ENCODE data around the gene RASSF5.

The RASSF5 gene

DNA sequence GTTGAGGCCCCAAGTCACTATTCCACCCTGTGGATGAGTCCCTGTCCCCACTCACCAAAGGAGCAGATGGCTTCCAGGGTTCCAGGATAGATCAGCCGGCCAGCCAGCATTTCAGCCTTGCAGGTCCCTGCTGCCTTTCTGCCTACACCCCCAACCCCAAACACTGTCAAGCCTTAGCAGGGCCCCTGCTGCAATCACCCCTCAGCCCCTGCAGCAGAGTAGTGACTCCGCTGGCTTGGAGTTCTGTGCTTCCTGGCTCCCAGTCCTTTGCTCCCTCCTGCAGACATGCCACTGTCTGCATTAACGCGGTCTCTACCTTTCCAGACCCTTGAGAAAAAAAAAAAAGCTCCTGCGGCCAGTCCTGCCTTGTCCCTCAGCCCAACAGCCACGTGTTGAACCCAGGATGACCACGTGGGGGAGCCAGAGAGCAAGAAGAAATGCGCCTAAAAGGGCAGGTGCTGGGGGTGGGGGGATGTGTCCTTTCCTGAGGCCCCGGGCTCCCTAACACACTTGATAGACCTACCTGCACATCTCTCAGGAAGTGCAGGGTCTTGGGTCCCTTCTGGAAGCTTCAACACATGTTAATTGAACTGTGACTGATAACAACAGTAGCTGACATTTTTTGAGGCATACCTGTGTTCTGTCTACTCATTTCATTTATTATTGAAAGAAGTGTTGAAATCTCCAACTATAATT, 37.4 kb downstream of the RASSF5 start:
- peak; percentile 71 to 90 (median 77) for DNase-seq (ENCODE audit: low read depth in 2 of 3, low spot score in 1 of 3)

DNA sequence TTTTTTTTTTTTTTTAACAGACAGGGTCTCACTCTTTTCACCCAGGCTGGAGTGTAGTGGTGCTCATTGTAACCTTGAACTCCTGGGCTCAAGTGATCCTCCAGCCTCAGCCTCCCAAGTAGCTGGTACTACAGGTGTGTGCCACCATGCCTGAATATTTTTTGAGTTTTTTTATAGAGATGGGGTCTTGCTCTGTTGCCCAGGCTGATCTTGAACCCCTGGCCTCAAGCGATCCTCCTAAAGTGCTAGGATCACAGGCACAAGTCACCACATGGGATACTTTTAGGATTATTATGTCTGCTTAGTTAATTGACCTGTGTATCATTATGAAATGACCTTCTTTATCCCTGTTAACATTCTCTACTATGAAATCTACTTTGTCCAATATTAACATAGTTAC, 38.0 kb downstream of the RASSF5 start:
- DNase-seq (ENCODE audit: low read depth in 2 of 3, low spot score in 1 of 3) = no peak

DNA sequence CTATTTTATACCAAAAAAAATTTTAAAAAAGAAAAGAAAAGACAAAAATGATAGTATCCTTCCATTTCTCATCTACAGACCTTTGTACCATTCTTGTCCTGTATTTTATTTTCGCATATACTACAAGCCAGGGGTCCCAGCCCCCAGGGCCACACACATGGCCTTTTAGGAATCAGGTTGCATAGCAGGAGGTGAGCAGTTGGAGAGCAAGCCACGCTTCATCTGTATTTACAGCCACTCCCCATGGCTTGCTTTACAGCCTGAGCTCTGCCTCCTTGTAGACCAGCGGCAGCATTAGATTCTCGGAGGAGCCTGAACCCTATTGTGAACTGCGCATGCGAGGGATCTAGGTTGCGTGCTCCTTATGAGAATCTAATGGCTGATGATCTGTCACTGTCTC, 39.8 kb downstream of the RASSF5 start:
- DNase-seq (ENCODE audit: low read depth in 2 of 3, low spot score in 1 of 3) = no peak

DNA sequence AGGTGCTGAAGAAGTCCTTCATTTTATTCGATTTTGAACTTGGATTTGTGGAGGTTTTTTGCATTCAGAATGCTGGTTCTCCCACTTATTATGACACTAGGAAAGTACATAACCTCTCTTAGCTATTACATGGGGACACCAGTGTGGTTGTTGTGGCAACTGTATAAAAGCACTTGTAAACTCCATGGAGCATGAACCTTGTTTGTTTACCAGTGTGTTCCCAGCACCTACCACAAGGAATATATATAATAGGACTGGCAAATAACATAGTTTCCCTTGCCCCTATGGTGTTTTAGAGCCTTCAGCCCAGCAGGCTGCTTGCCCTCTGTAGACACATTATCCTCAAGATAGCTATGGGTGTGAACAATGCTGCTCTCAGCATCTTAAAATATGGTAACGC, 43.1 kb downstream of the RASSF5 start:
- DNase-seq (ENCODE audit: low read depth in 2 of 3, low spot score in 1 of 3) = no peak

DNA sequence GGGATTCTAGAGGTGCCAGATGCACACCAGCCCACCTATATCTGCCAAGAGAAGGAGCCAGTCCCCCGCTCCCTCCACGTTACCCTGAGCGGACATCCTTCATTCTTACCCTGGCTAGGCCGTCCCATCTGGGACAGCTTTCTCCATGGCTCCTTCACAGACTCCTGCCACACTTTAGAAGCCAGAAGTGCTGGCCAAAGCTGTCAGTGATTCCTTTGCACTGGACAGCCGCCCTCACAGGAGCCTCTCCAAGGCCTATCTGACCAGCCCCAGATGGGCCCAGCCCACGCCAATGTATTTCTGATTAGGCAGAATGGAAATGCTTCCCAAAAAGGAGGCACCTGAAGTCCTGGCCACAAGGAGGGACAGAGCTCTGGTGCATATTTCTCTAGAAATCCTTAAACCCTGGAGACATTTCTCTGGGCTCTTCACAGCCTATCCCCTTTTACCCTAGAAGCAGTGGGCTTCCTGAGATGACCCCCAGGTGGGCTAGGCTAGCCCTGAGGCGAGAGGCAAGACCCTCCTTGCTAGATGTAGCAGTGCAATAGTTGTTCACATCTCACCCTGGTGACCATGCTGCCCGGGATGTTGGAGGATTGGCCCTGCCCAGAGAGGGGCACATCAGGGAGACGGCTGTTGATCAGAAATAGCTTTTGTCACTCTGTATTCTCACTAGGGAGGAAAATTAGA, 44.1 kb downstream of the RASSF5 start:
- DNase-seq (ENCODE audit: low read depth in 2 of 3, low spot score in 1 of 3) = no peak

DNA sequence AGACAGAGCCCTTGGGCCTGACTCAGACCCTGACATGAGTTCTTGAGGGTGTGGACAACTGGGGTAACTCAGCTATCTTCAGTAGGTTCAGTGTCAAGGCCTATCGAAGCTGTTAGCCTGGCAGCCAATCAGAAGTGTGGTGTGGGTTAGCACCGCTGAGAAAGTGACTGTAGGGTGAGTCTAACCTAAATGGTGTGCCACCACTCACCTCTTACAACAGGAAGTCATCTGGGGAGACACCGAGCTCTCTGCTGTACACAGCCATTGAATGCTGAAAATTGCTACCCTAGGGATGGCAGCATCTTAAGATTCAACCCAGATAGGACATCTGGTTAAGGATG, 44.6 kb downstream of the RASSF5 start:
- peak in 2 of 3 donors; percentile 66 to 75 for DNase-seq (ENCODE audit: low read depth in 2 of 3, low spot score in 1 of 3)

DNA sequence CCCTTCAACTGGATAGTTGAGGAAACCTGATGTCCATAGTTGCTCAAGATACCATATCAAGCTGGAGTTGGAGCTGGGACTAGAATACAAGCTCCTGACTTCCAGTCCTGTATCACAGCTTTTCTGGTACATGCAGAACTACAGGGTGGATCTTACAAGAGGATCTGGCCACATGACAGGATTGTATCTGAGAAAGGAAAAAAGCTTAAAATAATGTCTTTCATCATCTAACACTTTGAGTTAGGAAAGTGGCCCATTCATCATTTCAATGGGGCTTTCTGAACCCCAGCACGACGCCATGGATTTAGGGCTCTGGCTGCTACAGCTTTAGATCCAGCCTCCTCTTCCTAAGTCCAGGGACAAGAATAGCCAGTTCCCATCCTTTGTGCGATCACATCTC, 46.9 kb downstream of the RASSF5 start:
- no peak for DNase-seq (ENCODE audit: low read depth in 2 of 3, low spot score in 1 of 3)

DNA sequence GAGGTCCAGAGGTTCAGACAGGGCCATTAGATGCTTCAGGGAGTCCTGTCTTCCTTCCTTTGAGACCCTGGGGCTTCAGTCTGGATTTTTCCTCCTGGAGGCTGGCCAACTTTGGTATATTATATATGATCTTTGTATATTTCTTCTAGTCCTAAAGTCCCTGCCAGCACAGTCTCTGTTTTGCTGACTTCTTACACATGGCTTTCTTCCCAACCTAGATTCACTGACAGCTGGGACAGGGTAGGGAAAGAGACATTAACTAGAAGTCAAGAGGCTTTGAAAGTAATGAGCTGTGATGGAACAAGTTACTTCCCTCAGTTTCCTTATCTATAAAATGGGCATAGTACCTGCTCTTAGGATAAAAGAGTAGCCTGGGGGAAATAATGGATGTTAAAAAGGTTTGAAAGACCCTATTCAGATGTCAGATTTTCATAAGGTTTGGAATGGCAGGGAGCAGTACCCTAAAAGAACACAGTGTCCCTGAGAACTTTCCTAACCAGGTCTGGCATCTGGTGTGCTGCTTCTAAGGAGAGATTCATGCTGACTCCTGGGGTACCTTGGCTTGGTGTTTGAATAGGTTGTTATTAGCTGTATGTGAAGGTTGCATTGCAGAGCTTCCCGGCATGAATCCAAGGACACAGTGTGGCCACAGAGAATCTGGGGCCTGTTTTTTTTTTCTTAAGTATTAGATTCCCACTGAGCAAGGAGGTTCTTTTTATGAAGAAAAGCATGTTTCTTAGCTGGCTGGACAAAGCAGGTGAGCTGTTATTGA, 47.6 kb downstream of the RASSF5 start:
- no peak for DNase-seq (ENCODE audit: low read depth in 2 of 3, low spot score in 1 of 3)

DNA sequence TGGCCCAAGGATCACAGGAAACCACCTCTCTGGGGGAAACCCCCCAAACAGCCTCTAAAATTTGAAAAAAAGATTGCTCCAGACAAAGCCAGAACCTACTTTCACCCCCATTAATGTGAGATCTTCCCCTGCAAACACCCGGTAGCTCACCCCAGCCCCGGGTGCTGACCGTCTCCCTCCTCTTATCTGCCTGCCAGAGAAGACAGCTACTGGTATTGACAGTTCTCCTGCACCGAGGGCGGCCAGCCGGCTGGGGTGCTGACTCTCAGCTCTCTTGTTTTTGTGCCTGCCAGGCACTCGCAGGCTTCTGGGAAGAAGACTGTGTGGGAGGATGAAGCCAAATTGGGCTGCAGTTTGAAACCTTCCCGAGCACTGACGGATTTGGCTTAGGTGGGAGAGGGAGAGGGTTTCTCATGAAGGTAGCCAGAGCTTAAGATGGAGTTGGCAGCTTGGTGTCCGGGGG, 48.2 kb downstream of the RASSF5 start:
- DNase-seq (ENCODE audit: low read depth in 2 of 3, low spot score in 1 of 3) = no peak

DNA sequence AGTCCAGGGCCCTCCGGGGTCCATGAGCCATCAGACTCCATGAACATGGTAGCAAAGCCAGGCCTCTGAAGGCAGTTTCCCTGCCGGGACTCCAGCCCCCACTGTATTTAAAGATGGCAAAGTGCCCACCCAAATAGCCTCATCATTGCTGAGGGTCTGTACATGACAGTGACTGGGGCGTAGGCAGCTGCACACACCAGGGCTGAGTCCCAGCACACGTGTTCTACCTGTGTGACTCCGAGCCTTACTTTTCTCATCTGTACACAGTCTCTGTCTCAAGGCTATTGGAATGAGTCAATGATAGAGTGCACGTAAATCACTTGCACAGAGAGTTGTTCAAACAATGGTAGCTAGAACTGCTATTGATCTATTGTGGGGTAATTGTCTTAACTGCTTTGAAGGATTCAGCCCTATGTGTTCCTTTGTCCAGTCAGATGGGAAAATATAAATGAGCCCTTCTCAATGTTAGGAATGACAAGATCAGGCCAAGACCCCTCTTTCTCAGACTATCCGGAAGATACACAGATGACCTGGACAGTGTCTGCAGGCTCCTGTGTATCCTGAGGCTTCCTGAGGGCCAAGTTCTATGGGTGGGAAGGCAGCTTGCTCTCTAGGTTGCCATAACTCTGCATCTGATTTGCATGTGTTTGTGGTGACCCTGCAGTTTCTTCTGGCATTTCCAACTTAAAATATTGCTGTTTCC, 48.9 kb downstream of the RASSF5 start:
- no peak for DNase-seq (ENCODE audit: low read depth in 2 of 3, low spot score in 1 of 3)

DNA sequence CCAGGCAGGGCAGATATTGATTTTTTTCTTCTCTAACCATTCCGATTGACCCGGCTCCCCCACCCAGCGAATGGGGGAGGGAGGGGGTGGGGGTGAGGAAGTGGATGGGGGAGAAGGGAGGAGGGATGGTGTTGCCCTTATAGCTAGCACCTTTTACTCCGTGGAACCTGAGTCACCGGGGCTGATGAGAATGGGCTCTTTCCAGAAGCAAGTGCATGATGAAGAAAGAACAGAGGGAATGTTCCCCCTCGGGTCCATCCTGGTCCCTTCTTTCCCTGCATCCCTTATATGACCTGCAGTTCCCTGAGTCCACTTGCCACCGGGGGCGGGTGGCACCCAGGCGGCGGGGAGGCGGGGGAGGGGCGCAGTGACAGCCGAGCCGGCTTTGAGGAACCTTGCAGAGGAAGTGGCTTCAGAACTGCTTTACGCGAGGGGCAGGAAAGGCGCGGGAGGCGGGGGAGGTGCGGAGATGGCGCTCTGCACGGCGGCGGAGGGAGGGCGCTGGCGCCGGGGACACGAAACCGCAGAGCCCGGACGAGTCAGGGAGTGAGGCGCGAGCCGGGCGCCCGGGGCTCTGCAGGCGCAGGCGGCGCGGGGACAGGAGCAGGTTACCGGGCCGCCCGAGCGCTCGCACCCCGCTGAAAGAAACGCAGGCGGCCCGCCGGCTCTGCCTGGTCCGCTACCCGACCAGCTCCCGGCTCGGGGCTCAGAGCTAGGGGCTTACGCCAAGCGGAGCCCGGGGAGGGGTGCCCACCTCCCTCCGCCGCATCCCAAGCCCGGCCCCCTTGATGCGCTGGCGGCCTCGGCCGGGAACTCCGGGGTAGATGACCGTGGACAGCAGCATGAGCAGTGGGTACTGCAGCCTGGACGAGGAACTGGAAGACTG, 49.7 kb downstream of the RASSF5 start:
- peak; percentile 80 to 83 (median 82) for DNase-seq (ENCODE audit: low read depth in 2 of 3, low spot score in 1 of 3)

DNA sequence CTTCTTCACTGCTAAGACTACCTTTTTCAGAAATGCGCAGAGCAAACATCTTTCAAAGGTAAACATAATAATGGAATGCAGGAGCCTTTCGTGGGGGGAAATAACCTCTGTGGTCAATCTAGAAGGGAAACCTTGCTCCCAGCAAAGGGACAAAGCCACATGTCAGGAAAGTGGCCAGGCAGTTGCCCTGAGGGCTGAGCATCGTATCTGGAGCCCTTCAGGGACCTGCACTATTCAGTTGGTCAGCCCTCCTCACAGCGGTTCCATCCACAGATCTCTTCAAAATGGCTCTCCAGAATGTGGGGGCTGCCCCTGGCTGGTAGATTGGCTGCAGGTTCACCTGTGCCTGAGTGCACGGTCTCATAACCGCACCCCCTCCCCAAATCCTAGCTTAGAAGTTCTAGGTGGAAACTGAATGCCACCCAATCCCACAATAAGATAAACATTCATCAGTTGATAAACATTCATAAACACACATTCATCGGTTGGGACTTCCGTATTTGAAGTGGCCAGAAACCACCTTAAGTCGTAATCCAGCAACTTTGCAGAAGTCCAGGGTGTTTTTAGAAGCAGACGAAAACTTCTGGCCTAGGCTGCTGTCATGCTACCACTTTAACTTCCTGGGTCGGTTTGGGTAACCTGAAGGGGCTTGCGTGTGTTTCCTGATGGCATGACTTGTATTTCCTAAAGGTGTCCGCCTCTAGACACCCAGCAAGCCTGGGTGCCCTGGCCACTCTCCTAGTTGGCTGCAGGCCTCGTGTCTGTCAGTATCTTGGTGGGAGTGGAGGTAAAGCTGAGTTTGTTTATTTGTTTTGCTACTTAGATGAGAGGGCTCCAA, 50.5 kb downstream of the RASSF5 start:
- no peak for DNase-seq (ENCODE audit: low read depth in 2 of 3, low spot score in 1 of 3)

DNA sequence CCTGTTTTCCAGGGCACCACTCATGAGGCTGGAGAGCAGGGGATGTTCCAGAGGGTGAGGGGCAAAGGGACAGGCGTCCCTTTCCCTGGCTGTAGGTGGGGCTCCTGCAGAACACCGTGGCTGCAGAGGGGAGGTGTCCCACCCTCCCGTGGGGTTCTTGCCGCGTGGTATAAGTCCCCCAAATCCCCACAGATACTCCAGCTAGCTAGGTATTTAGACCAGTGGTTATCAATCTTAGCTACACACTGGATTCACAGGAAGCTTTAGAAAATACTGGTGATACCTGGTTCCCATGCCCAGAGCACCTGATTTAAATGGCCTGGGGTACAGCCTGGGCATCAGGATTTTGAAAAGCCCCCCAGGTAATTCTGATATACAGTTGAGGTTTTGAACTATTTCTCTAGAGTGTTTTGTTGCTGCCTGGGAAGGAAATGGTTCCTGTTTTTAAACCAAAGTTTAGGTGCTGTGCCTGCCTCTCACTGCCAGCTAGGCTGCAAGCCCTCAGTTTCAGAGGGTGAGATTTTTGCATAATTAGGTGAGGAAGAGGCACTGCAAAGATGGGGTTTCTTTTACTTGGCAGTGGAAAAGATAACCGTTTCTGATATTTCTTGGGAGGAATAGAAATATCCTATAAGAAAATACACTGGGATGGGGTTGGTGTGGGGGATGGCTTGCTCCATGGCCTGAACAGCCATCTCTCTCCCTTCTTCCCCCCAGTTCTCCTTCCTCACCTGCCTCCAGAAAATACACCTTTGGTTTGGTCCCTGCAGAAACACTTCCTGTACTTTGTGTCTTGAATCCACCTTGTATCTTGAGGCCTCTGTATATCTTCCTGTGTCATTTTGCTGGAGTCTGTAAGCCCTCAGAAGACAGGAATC, 51.7 kb downstream of the RASSF5 start:
- no peak for DNase-seq (ENCODE audit: low read depth in 2 of 3, low spot score in 1 of 3)

DNA sequence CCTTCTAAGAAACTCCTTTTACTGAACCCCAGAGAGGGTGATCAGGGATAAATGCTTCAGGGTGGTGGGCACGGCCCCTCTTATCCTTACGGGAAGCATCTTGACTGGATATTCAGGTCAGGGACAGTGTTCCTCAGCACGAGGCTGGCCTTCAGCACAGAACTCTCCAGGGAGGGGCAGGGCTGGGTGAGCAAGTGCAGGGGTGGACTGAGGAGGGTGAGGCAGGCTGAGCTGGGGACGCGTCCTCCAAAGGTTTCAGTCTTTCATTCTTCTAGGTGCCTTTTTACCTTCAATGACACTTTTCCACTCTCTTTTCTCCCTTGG, 52.3 kb downstream of the RASSF5 start:
- no peak for DNase-seq (ENCODE audit: low read depth in 2 of 3, low spot score in 1 of 3)

DNA sequence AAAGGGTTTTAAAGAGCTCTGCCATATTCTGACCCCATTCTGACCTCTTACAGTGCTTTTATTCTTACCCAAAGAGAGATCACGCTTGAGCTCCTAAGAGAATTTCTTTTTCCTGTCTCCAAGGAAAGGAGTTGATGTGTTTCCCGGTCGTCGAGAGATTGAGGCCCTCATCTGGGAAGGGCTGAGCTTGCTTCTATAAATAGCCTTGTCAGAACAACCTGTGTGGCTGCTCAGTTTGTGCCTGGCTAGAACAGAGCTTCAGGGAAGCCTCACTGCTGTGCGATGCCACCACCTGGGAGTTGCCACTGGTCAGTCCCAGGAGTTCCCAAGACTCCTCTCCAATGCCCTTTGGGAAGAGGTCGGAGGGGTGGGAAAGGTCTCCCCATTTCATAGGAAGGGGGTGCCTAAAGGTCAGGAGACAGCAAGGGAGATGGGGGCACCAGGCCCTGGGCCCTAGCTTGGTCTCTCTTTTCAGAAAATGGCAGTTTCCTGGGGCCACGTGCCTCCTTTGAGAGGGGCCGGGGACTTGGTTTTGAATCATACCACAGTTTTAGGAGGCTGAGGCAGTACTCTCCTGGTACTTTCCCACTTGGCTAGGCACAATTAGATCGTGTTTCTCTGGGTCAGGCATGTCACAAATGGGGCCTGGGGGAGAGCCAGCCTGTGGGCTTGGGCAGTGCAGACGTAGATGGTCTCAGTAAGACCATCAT, 52.8 kb downstream of the RASSF5 start:
- DNase-seq (ENCODE audit: low read depth in 2 of 3, low spot score in 1 of 3) = no peak

DNA sequence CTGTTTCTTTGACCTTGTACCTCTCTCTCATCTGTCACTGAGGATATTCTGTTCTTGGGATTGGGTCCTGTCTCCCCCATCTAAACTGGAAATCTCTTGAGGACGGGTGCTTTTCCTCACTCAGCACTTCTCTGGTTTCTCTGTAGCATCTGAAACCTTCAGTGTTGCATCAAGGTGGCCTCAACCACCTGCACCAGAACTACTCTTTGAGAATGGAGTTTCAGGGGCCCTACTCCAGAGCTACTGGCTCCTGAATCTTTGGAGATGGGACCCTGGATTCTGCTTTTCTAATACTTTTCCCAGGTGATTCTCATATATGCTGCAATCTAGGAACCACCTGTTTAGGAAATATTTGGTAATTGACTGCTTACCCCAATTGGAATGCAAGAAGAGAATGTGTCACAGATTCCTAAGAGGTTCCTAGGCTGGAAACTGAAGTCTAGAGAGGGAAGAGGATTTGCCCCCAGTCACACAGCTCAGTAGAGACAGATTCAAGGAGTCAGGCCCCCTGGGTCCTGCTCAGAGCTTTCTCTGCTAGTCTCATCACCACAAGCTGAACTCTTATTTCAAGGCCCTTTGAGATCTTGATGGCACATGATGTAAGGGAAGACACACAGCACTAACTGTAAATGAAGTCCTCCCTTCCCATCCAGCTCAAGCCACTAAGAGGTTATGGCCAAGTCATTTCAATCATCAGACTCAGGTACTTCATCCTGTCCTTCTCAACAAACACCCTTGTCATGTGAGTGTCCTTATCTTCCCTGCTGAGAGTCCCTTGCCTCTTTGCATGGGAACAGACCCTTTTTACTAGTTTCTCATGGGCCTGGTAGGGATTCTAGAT, 56.3 kb downstream of the RASSF5 start:
- DNase-seq (ENCODE audit: low read depth in 2 of 3, low spot score in 1 of 3) = no peak

DNA sequence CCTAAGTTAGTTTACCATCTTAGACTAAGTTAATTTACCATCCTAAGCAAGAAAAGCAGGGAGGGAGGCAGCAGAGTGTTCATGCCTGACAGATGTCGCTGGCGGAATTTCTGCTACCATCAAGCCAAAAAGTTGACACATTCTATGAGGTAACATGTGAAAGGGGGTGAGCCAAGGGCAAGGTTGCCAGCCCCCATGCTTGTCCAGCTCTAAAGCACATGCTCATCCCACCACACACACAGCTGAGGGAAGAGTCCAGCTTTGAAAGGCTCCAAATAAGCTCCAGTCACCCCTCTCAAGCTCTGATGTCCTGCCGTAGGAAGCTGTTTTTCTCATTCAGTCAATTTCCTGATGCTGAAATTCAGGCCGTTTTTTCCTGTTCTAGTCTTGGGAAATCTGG, 58.7 kb downstream of the RASSF5 start:
- DNase-seq (ENCODE audit: low read depth in 2 of 3, low spot score in 1 of 3) = no peak
